Brain microvascular endothelial cell (primary cell): ENCODE measurements around the gene SPDYE4.
"Not testable (repeated sequence)": the region's sequence is repeated elsewhere in the genome, so short reads cannot be mapped to it uniquely, and the experiment has no call there.

ENCODE experiments used
- DNase-seq: peaks from one replicate; pipeline ENCODE4 v3.0.0-alpha.2; 2020
- H3K27ac ChIP-seq: fragments of 250-450 bp; sonication (Bioruptor Pico); 2 replicates; pipeline ENCODE4 v1.5.1; 2020; ENCODE audit warnings: mild to moderate bottlenecking, moderate library complexity
- H3K27me3 ChIP-seq: fragments of 250-450 bp; sonication (Bioruptor Pico); replicated peaks from 2 replicates; pipeline ENCODE4 v1.5.1; 2020; ENCODE audit warnings: mild to moderate bottlenecking
- H3K36me3 ChIP-seq: fragments of 250-450 bp; sonication (Bioruptor Pico); replicated peaks from 2 replicates; pipeline ENCODE4 v1.5.1; 2020; ENCODE audit warnings: mild to moderate bottlenecking
- H3K4me3 ChIP-seq: 2 replicates; pipeline ENCODE4 v1.5.1; 2011; ENCODE audit warnings: low read depth, mild to moderate bottlenecking, control low read depth, low read length, moderate library complexity
- CTCF ChIP-seq: IDR thresholded peaks from 2 replicates; pipeline ENCODE4 v1.5.1; 2011; ENCODE audit warnings: low read depth, mild to moderate bottlenecking, moderate library complexity, low read length, control low read depth, inconsistent platforms; ENCODE audit errors: missing control alignments
- in situ Hi-C: cut with HindIII; loops from 2 replicates; pipeline ENCODE4 v1.10.0; 2017; ENCODE audit warnings: low sequenced_read_pairs, low pct_ligation_motif_present

The SPDYE4 gene

GRCh38 chr17:8758137-8758596 is at the start of gene SPDYE4:
SPDYE4 (minus strand) TSS chr17:8758546; CDS start chr17:8758382, 164 bp downstream.
- DNase-seq = no peak
- in situ Hi-C loops = no loop called here
- no peak for TF ChIP-seq CTCF
- Histone ChIP-seq H3K27me3 (no peaks in the 10 kb centered on the region), H3K36me3 (no peaks in the 10 kb centered on the region), H3K27ac (no peak within 1 kb of the TSS), H3K4me3 (no peak within 1 kb of the TSS)

- H3K27ac ChIP-seq = no peak overlapping the region
- no peak overlapping the region for H3K4me3 ChIP-seq
- no peaks in the 10 kb centered on the region for H3K36me3 ChIP-seq
- in situ Hi-C loops = no loop called here
- no peaks in the 10 kb centered on the region for H3K27me3 ChIP-seq
- no peak for TF ChIP-seq CTCF
- no peak for DNase-seq
Observed at GRCh38 chr17:8806926-8807550, 48.7 kb upstream of the SPDYE4 start.

- Histone ChIP-seq H3K36me3 (no peaks in the 10 kb centered on the region), H3K4me3 (no peak overlapping the region), H3K27ac (no peak overlapping the region), H3K27me3 (no peaks in the 10 kb centered on the region)
- no peak for TF ChIP-seq CTCF
- no peak for DNase-seq
- in situ Hi-C loops = no loop called here
Observed at GRCh38 chr17:8806253-8806925, 48.0 kb upstream of the SPDYE4 start.

- H3K27me3 ChIP-seq, DNase-seq, H3K4me3 ChIP-seq, H3K36me3 ChIP-seq, H3K27ac ChIP-seq, in situ Hi-C loops: not testable (repeated sequence)
Observed at GRCh38 chr17:8805396-8805795, 47.0 kb upstream of the SPDYE4 start.

- Histone ChIP-seq H3K36me3 (no peaks in the 10 kb centered on the region), H3K27me3 (peaks cover 3% of the 10 kb centered on the region), H3K27ac (no peak overlapping the region), H3K4me3 (no peak overlapping the region)
- in situ Hi-C loops = no loop called here
- DNase-seq = no peak
- TF ChIP-seq CTCF = no peak
Observed at GRCh38 chr17:8803531-8804420, 45.4 kb upstream of the SPDYE4 start.
